H4 (cell line): ENCODE measurements around the gene VSIG10L2. TPM values are rescaled to one million over a fixed set of nuclear protein-coding genes. Genes with fewer than 3 reads are reported as not detected.

Experiments used
- DNase-seq: peaks from one replicate; pipeline ENCODE4 v3.0.0-alpha.2; 2015; ENCODE audit warnings: low spot score
- total RNA-seq: library from RNA; depleted of rRNA; stranded (reverse); fragments of >200 nt; shearing (Covaris generic); gene quantifications from 2 replicates; pipeline ENCODE4 v1.2.3, GENCODE V29; 2014

The VSIG10L2 gene
- total RNA-seq, 1 experiment from 2014 or later: not detected

- no peak for DNase-seq
Measured at GRCh38 chr11:125947419-125948277, 1.8 kb downstream of the VSIG10L2 start.

DNA sequence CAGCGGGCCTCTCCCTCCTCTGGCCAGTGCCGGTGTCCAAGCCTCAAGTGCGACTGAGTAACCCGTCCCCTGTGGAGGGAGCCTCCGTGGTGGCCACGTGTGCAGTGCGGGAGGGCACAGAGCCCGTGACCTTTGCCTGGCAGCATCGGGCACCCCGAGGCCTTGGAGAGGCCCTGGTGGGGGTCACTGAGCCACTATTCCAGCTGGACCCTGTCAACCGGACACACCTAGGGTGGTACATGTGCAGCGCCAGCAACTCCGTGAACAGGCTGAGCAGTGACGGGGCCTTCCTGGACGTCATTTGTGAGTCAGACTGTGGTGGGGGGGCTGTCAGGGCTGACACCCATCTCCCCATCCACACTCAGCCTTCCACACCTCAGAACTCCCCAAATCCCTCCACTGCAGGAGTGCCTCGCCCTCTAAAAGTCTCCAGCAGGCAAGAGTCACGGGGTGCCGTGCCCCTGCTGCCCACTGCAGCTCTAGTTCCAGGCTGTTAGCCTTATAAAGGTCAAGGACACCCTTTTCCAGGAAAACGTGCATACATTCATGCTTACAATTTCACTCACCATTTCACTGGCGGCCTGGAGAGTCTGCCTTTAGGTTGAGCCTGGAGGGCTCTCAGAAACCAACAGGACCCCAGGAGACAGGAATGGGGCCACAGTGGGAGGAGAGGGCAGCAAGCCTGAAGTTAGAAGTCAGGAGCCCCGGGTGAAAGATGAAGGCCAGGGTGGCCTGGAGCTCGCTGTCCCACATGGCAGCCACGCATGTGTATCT is 2.6 kb downstream of the VSIG10L2 start:
- no peak for DNase-seq

GRCh38 chr11:125949271-125950177 is 3.7 kb downstream of the VSIG10L2 start:
- no peak for DNase-seq

DNA sequence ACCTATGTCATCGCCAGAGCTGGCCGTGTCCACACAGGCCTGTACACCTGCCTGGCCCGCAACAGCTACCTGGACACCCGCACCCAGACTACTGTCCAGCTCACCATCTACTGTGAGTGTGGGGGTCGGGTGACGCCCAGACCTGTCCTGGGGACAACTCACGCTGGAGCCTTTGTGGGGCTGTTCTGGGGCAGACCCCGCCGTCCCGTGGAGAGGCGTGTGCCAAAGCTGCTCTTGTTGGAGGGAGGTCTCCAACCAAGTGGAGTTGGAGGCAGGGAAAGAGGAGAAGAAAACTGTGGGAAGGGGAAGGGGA is 4.3 kb downstream of the VSIG10L2 start:
- no peak for DNase-seq

DNA sequence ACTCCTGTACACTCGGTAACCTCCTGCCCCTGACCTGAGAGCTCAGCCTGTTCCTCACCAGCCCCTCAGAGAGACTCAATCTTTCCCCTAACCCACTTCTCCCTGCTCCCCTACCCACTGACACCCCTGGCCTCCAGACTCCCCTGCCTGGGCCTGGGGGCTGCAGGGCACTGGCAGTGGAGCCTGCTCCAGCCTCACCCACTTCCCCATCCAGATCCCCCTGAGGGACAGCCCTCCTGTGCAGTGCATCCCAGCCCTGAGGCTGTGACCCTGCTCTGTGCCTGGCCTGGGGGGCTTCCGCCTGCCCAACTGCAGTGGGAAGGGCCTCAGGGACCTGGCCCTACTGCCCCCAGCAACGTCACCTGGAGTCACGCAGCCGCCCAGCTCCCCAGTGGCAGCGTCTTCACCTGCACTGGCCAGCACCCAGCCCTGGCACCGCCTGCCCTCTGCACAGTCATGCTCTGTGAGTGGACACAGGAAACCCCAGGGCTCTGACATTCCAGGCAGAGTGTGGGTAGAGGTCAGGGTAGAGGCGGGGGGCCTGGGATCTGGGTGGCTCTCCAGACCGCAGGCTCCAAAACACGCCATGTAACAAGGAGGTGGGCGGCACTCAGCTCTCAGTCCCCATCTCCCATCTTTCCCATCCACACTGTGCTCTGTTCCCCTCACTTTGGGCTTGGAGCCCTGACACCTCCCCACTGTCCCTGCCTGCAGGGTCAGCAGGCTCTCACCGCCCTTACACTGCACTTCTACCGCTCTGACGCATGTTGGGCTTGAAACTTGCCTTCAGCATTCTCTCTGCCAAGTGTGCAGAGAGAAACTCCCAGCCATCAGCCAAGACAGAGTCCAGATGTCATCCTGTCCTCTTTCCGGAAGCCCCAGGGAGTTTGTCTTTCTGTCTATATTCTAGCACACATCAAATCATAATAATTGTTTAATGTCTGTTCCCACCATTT is 5.1 kb downstream of the VSIG10L2 start:
- DNase-seq: no peak

DNA sequence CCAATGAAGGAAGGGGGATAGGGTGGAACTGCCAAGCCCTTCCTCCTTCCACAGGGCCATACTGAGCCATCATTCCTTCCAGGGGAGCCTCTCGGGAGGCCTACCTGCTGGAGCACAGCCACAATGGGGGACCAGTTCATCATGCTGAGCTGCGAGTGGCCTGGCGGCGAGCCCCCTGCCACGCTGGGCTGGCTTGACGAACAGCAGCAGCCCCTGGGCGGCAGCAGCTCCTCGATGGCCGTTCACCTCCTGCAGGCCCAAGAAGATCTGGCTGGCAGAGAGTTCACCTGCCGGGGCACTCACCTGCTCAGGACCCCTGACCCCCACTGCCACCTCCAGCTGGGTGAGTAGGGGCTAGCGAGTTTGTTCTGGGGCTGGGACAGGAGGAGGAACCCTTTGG is 5.9 kb downstream of the VSIG10L2 start:
- no peak for DNase-seq

- DNase-seq: no peak
Measured at GRCh38 chr11:125952559-125952958, 6.7 kb downstream of the VSIG10L2 start.

- DNase-seq: no peak
Measured at GRCh38 chr11:125952973-125953372, 7.1 kb downstream of the VSIG10L2 start.

GRCh38 chr11:125953401-125953935 is 7.6 kb downstream of the VSIG10L2 start:
- DNase-seq: no peak

DNA sequence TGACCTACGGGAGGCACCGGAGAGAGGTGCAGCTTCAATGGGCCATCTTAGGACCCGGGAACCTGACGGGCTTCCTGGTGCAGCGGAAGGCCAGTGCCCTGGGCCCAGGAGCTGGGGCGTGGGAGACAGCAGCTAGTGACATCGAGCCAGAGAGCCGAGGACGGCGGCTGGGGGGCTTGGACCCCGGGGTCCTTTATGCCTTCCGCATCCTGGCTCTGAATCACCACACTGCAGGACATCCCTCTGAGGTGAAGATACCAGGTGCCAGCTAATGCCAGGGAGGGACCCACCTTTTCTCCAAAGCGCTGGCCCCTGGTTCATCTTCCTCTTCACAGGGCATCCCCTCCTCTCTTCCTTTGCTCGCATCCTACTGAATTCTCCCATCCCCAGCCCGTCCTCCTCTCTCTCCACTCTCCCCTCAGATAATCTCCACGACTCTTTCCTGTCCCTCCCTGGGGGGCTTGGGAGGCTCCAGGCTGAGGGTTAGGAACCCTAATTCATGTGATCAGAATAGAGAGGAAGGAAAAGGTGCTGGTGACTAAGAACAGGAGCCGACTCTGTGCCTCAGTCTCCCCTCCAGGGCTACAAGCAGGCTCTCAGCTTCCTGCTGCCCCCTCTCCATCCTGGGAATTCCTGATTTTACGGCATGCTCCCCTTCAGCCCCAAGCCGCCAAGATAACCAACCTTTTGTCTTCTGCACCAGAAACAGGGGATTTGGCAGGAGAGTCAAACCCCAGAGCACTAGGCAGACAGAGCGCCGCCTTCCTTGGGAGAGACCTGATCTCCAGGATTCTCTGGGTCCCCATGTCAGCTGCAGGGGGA is 8.5 kb downstream of the VSIG10L2 start:
- no peak for DNase-seq

GRCh38 chr11:125954945-125955640 is 9.2 kb downstream of the VSIG10L2 start:
- no peak for DNase-seq

DNA sequence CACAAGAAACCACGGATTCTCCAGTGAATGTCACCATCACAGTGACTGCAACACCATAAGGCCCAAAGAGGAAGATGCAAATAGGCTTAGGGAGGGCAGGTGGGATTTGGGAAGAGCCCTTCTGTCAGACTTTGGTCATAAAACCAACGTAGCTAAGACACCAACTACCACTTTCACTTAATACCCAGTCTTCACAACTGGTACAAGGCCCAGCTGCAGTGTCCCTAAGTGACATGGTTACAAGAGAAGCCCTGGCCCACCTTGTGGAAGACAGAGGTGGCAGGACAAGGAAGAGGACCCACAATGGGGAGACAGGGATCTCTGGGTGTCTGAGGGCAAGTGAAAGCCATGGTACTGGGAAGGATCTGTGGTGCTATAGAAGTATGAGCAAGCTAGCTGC is 10.0 kb downstream of the VSIG10L2 start:
- DNase-seq: no peak

- no peak for DNase-seq
Measured at GRCh38 chr11:125956391-125957134, 10.7 kb downstream of the VSIG10L2 start.

DNA sequence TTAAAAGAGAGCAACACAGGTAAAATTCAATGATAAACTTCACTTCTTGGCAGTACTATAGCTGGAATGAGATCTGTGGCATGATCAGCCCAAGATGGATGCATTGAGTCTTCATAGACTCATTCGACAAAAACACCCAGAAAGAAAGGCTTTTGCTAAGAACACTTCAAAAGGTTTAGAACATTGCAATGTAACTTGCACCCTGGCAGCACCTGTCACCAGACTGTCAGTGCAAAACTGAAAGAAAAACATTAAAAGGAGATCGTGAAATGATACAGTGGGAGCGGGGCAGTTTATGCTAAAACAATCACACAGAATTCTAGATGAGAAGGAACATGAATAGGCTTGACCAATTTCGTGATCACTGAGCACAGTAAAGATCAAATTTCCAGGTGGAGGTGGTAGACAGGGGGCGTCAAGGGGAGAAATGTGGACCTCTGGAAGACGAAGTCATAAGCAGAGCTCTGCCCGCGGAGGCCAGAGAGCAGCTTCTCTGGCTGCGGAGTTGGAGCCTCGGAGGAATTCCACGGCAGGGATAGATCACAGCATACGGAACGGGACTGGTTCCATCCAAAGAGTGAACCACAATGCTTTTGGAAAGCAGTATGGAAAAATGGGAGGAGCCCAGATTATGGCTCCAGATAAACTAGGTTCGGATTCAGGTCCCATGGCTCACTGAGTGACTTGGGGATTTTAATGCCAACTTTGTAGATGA is 11.9 kb downstream of the VSIG10L2 start:
- DNase-seq: no peak

GRCh38 chr11:125958872-125959400 is 13.1 kb downstream of the VSIG10L2 start:
- no peak for DNase-seq

- DNase-seq: no peak
Measured at GRCh38 chr11:125959511-125959910, 13.7 kb downstream of the VSIG10L2 start.

DNA sequence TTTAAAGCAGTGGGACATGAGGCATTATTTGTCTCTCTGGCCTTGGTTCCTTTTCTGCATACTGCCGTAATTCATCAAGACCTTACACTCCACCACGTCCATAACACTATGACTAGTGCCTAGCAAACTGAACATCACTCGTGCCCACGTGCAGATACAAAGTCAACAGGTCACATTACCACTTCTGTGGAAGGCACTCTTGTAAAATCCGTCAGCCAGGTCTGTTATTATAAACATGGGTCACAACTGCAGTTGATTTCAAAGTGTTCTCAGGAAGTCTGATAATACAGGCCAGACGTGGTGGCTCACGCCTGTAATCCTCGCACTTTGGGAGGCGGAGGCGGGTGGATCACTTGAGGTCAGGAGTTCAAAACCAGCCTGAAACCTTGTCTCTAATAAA is 14.1 kb downstream of the VSIG10L2 start:
- DNase-seq: no peak

DNA sequence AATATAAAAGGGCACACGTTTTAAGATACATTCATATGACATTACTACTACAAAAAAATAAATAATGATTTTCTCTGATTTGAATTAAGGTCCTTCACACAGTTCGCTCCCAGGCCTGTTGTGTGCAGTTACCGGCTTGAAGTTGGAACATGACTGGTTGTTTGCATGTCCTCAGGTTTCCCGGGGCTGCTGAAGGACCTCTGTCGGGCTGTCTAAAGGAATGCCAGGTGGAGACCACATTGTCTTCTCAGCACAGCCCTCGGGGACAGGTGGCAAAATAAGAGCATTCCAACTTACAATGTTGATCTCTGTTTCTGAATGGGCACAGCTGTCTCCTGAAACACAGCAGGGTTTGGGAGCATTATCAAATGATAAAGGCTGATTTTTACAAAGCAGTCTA is 14.9 kb downstream of the VSIG10L2 start:
- no peak for DNase-seq
